ENCODE results near the gene RABEPK. TPM values are rescaled to one million over a fixed set of nuclear protein-coding genes. Genes with fewer than 3 reads are reported as not detected.

Gene RABEPK, protein sequence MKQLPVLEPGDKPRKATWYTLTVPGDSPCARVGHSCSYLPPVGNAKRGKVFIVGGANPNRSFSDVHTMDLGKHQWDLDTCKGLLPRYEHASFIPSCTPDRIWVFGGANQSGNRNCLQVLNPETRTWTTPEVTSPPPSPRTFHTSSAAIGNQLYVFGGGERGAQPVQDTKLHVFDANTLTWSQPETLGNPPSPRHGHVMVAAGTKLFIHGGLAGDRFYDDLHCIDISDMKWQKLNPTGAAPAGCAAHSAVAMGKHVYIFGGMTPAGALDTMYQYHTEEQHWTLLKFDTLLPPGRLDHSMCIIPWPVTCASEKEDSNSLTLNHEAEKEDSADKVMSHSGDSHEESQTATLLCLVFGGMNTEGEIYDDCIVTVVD
- 10 to 100 TPM; 16.0 to 39.7 (median 21.0) TPM for total RNA-seq

DNA sequence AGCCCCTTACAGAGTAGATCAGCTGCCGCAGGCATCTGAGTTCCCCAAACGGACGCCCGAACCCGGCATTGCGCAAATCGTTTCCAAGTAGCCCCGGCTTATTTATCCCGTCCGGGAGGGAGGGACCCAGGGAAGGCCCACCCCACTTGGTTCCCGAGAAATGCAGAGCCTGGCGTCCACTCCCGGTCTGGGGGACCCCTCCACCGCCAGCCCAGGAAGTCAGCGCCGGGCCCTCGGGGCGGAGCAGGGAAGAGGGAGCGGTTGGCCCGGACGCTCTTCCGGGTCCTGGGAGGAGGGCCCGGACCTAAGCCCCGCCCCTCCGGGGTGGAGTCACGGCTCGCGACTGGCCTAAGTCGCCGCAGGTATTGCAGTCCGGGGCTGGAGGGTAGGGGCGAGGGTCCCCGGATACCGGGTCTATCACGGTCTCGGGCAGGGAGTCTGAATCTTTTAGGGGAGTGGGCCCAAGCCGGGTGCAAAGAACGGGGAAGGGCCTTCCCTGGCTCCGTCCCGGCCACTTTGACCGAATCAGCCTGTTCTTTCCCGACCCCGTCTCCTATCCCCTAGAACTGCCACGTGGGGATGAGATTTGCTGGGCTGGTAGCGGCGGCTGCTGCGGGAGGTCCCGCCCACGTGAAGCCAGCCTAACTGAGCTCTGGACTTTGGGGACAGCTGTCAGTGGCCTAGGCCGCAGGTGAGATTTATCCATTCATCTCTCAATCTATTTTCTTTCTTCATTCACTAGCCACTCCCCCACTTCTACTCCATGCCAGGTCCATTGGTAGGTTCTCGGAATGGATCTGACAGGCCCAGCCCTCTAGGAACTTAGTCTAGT, at the start of gene RABEPK:
Gene RABEPK (plus strand): TSS at position 327 of the 832 bp plus-strand sequence. CDS start 2,472 bp downstream, outside the sequence.
- peak within 1 kb of the TSS; percentile 85 to 96 for H3K27ac ChIP-seq
- no peaks in the 10 kb centered on the region for H3K4me1 ChIP-seq
- no peaks in the 10 kb centered on the region for H3K9me3 ChIP-seq
- peak within 1 kb of the TSS; percentile 84 to 88 for H3K4me3 ChIP-seq
- no peaks in the 10 kb centered on the region for H3K27me3 ChIP-seq
- peak; percentile 76 to 82 for TF ChIP-seq POLR2A (IDR thresholded peaks at IDR 0.05)
- TF ChIP-seq, protein P1, sequence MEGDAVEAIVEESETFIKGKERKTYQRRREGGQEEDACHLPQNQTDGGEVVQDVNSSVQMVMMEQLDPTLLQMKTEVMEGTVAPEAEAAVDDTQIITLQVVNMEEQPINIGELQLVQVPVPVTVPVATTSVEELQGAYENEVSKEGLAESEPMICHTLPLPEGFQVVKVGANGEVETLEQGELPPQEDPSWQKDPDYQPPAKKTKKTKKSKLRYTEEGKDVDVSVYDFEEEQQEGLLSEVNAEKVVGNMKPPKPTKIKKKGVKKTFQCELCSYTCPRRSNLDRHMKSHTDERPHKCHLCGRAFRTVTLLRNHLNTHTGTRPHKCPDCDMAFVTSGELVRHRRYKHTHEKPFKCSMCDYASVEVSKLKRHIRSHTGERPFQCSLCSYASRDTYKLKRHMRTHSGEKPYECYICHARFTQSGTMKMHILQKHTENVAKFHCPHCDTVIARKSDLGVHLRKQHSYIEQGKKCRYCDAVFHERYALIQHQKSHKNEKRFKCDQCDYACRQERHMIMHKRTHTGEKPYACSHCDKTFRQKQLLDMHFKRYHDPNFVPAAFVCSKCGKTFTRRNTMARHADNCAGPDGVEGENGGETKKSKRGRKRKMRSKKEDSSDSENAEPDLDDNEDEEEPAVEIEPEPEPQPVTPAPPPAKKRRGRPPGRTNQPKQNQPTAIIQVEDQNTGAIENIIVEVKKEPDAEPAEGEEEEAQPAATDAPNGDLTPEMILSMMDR (IDR thresholded peaks at IDR 0.05), result peak in 1 of 4 experiments; percentile 2
- DNase-seq, result peak; percentile 93 to 95
- intact Hi-C loops (cut with DNase I; ENCODE audit: low total_unique reads), result no loop called here
- no peaks in the 10 kb centered on the region for H3K36me3 ChIP-seq

DNA sequence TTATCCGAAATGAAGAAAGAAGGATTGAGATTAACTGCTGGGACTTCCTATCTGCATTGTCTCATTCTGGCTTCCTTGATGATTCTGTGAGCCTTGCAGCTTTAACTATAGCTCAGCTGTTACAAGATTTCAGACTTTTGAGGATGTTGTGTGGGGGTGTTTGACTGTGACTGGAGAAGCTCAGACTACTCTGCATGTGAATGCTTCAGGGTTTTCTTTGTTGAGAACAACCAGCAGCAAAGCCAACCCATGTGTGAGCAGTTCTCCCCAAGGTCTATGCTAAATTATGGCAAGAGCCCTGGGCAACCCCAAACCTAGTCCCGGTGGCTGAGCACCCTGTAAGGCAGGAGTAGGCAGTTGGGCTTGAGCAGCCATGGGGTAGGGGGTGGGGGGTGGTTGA, 48.6 kb upstream of the RABEPK start:
- intact Hi-C loops (cut with DNase I; ENCODE audit: low total_unique reads), result no loop called here
- Histone ChIP-seq H3K27ac (no peak overlapping the region), H3K4me3 (no peak overlapping the region), H3K27me3 (no peaks in the 10 kb centered on the region), H3K4me1 (no peaks in the 10 kb centered on the region), H3K36me3 (no peaks in the 10 kb centered on the region), H3K9me3 (no peaks in the 10 kb centered on the region)
- no peak for TF ChIP-seq POLR2A (IDR thresholded peaks at IDR 0.05)
- TF ChIP-seq, protein P1 (IDR thresholded peaks at IDR 0.05), result no peak
- DNase-seq, result no peak

DNA sequence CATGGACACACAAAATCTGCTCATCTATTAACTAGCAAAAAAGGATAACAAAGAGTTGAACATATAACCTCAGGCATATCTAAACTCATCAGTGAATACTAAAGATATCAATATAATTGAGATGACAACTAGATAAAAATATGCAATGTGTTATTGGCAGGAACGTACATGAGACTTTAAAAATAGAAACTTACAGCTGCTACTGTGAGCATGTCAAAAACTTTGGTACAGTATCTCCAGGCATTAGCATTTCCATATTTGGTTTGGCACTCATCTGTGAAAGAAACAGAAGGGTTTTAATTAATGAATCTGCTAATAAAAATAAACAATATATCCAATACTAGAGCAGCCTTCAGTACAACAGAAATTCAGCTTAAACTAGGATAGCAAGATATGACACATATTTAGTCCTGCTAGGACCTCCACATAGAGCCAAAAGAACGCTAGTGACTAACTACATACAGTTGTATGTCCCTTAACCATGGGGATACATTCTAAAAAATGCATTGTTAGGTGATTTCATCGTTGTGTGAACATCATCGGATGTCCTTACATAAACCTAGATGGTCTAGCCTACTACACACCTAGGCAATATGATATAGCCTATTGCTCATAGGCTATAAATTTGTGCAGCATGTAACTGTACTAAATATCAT, 46.5 kb upstream of the RABEPK start:
- H3K27me3 ChIP-seq, result no peaks in the 10 kb centered on the region
- H3K4me3 ChIP-seq, result no peak overlapping the region
- H3K4me1 ChIP-seq, result no peaks in the 10 kb centered on the region
- H3K9me3 ChIP-seq, result no peaks in the 10 kb centered on the region
- no peak overlapping the region for H3K27ac ChIP-seq
- H3K36me3 ChIP-seq, result no peaks in the 10 kb centered on the region
- DNase-seq, result no peak
- intact Hi-C loops (cut with DNase I; ENCODE audit: low total_unique reads), result no loop called here
- TF ChIP-seq, protein P1 (IDR thresholded peaks at IDR 0.05), result no peak
- no peak for TF ChIP-seq POLR2A (IDR thresholded peaks at IDR 0.05)

DNA sequence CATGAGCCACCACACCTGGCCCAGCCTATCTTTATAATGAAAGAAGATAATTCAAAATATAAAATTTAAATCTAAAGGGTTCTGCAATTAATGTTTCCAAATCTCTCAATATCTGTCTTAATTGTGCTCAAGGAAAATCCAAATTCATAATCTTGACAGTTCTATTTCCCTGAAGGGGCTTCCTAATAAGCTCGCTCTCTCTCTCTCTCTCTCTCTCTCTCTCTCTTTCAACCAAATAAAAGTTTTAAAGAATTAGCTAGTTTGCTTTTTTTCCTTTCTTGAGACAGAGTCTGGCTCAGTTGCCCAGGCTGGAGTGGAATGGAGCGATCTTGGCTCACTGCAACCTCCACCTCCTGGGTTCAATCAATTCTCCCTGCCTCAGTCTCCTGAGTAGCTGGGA, 43.8 kb upstream of the RABEPK start:
- H3K4me3 ChIP-seq, result no peak overlapping the region
- intact Hi-C loops (cut with DNase I; ENCODE audit: low total_unique reads), result no loop called here
- no peak for DNase-seq
- H3K9me3 ChIP-seq, result no peaks in the 10 kb centered on the region
- no peaks in the 10 kb centered on the region for H3K36me3 ChIP-seq
- H3K27me3 ChIP-seq, result no peaks in the 10 kb centered on the region
- TF ChIP-seq, protein P1 (IDR thresholded peaks at IDR 0.05), result no peak
- no peak for TF ChIP-seq POLR2A (IDR thresholded peaks at IDR 0.05)
- no peak overlapping the region for H3K27ac ChIP-seq
- no peaks in the 10 kb centered on the region for H3K4me1 ChIP-seq
